ENCODE data around the gene GALR3.

GALR3 gene

DNA sequence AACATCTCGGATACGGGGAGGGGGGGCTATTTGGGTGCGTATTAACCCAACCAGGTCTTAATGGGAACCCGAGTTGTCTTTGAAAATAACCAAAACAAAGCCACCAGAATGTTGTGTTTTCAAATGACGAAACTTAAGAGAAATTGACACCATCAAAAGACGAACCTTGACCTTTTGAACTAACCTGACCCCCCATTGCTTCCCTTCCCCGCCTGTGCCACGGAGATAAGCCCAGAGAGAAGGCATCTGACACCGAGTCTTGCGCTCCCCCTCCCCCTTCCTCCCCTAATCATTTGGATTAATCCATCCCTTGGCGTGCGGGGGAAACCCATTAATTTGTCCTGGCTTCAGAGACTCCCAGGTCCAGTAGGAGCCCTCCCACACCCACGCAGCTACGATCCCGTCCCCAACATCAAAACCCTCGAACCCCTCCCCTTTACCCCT is 20.0 kb upstream of the GALR3 start:
- ChIA-PET POLR2A (no interaction called here), CTCF (interaction anchor here (1.2 kb wide), 1 partner anchor 16 kb away, joined by 3 read pairs; no protein-coding TSS in a partner anchor)
- DNase-seq (ENCODE audit: extremely low spot score) = no peak

DNA sequence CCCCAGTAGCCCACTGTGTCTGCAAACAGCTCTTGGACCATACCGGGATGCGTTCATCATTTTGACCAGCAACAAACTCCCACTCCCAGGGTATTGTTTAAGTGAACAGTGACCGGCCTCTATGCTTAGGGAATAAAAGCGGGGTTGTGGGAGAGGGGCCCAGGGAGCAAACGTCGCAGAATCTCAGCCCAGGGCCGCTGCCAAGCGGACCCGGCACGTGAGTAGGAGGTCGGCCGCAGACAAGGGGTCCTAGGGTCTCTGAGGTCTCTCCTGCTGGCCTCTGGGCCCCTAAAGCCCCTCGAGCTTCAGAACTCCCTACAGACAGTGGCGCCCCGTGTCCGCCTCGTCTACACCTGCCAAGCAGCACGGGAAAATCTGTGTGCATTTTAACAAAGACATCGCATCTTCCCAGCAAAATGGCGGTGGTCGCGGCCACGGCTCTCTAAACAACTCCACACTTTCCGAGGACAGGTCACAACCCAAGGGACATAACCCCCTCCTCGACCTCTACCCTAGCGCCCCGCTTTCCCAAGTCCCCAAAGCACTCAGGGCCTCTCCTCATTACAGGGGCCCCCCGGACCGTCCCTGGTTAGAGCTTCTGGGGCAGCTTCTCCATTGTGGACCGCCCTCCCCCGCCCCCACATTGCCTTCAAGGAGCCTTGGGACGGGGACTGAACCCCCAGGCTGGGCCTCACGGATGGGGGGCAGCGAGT is 19.4 kb upstream of the GALR3 start:
- POLR2A ChIA-PET = no interaction called here
- DNase-seq (ENCODE audit: extremely low spot score) = no peak
- TF ChIP-seq, protein P1, sequence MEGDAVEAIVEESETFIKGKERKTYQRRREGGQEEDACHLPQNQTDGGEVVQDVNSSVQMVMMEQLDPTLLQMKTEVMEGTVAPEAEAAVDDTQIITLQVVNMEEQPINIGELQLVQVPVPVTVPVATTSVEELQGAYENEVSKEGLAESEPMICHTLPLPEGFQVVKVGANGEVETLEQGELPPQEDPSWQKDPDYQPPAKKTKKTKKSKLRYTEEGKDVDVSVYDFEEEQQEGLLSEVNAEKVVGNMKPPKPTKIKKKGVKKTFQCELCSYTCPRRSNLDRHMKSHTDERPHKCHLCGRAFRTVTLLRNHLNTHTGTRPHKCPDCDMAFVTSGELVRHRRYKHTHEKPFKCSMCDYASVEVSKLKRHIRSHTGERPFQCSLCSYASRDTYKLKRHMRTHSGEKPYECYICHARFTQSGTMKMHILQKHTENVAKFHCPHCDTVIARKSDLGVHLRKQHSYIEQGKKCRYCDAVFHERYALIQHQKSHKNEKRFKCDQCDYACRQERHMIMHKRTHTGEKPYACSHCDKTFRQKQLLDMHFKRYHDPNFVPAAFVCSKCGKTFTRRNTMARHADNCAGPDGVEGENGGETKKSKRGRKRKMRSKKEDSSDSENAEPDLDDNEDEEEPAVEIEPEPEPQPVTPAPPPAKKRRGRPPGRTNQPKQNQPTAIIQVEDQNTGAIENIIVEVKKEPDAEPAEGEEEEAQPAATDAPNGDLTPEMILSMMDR (IDR thresholded peaks at IDR 0.05; ENCODE audit: control extremely low read depth, extremely low read depth, low read depth, missing control alignments) = no peak
- CTCF ChIA-PET = interaction anchor here (2.1 kb wide), 1 partner anchor 14 kb away, joined by 12 read pairs; no protein-coding TSS in a partner anchor

More for the DNA sequence above, 20.0 kb upstream of the GALR3 start:
- TF ChIP-seq, protein P1 (IDR thresholded peaks at IDR 0.05; ENCODE audit: control extremely low read depth, extremely low read depth, low read depth, missing control alignments) = no peak

DNA sequence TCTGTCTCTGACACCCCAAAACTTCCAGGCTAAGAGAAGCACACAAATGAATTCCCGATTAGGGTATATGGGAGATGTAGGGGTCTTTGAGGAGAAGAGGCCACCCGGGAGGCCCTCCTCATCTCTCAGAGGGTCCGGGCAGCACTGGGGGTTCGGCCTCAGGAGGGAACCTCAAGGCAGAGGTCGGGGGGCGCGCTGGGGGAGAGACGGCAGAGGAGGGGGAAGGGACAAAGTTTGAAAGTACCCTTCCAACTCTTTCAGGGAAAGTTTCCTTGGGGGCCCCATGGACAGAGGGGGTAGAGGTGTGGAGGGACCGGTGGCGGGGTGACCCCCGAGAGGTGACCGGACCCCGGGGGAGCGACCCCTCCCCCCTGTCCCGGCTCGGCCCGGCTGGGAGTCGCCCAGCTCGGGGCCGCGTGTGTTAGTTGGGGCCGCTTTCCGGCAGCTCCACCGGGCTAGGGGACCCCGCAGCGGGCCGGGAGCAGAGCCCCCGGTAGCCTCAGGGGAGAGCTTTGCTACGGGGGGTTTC is 18.8 kb upstream of the GALR3 start:
- CTCF ChIA-PET = interaction anchor here (2.1 kb wide), 1 partner anchor 14 kb away, joined by 12 read pairs; no protein-coding TSS in a partner anchor
- POLR2A ChIA-PET = no interaction called here
- TF ChIP-seq, protein P1 (IDR thresholded peaks at IDR 0.05; ENCODE audit: control extremely low read depth, extremely low read depth, low read depth, missing control alignments) = no peak
- DNase-seq (ENCODE audit: extremely low spot score) = no peak

DNA sequence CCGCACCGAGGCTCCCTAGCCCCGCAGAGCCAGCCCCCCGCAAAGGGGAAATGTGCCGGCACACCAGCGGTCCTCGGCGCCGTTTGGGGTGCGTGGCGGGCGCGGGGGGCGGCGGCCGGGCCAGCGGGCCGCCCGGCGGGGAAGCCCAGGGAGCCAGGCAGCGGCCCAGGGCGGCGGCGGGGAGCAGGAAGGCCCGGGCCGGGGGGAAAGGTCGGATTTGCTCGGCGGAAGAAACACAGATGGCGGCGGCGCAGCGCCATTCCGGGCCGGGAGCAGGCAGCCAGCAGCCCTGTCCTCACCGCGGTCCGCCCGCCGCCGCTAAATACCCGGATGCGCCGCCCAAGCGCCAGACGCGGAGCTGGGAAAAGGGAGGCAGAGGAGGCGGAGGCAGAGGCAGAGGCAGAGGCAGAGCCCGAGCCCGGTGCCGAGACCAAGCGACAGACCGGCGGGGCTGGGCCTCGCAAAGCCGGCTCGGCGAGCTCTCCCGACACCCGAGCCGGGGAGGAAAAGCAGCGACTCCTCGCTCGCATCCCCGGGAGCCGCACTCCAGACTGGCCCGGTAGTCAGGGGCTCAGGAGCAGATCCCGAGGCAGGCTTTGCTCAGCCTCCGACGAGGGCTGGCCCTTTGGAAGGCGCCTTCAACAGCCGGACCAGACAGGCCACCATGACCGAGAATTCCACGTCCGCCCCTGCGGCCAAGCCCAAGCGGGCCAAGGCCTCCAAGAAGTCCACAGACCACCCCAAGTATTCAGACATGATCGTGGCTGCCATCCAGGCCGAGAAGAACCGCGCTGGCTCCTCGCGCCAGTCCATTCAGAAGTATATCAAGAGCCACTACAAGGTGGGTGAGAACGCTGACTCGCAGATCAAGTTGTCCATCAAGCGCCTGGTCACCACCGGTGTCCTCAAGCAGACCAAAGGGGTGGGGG is 18.0 kb upstream of the GALR3 start:
- POLR2A ChIA-PET = no interaction called here
- TF ChIP-seq, protein P1 (IDR thresholded peaks at IDR 0.05; ENCODE audit: control extremely low read depth, extremely low read depth, low read depth, missing control alignments) = no peak
- DNase-seq (ENCODE audit: extremely low spot score) = peak; percentile 57
- CTCF ChIA-PET = interaction anchor here (2.1 kb wide), 1 partner anchor 13 kb away, joined by 12 read pairs; no protein-coding TSS in a partner anchor

DNA sequence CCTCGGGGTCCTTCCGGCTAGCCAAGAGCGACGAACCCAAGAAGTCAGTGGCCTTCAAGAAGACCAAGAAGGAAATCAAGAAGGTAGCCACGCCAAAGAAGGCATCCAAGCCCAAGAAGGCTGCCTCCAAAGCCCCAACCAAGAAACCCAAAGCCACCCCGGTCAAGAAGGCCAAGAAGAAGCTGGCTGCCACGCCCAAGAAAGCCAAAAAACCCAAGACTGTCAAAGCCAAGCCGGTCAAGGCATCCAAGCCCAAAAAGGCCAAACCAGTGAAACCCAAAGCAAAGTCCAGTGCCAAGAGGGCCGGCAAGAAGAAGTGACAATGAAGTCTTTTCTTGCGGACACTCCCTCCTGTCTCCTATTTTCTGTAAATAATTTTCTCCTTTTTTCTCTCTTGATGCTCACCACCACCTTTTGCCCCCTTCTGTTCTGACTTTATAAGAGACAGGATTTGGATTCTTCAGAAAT is 17.3 kb upstream of the GALR3 start:
- TF ChIP-seq, protein P1 (IDR thresholded peaks at IDR 0.05; ENCODE audit: control extremely low read depth, extremely low read depth, low read depth, missing control alignments) = no peak

More for the DNA sequence above, 17.3 kb upstream of the GALR3 start:
- ChIA-PET CTCF (interaction anchor here (2.1 kb wide), 1 partner anchor 12 kb away, joined by 12 read pairs; no protein-coding TSS in a partner anchor), POLR2A (no interaction called here)
- DNase-seq (ENCODE audit: extremely low spot score) = no peak
